Measurements from ENCODE around the gene FTO.

DNA sequence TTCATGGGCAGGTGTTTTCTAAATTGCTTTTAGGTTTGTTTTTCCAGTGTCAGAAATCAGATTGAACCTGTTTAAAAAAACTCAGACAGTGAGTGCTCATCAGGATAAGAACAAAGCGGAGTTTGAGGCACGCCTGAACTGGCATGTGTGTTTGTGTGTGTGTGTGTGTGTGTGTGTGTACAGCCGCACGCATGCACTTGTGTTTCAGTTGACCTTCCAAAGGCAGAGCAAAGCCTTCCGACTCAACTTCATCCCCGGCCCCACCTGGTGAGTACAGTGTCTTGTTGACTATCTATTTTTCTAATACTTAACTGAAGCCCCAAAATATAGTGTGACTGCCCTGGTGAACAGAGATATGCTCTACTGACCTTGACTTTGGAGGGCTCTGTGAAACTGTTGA lies 357.5 kb downstream of the FTO start:
- TF ChIP-seq, protein P1, sequence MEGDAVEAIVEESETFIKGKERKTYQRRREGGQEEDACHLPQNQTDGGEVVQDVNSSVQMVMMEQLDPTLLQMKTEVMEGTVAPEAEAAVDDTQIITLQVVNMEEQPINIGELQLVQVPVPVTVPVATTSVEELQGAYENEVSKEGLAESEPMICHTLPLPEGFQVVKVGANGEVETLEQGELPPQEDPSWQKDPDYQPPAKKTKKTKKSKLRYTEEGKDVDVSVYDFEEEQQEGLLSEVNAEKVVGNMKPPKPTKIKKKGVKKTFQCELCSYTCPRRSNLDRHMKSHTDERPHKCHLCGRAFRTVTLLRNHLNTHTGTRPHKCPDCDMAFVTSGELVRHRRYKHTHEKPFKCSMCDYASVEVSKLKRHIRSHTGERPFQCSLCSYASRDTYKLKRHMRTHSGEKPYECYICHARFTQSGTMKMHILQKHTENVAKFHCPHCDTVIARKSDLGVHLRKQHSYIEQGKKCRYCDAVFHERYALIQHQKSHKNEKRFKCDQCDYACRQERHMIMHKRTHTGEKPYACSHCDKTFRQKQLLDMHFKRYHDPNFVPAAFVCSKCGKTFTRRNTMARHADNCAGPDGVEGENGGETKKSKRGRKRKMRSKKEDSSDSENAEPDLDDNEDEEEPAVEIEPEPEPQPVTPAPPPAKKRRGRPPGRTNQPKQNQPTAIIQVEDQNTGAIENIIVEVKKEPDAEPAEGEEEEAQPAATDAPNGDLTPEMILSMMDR (IDR thresholded peaks at IDR 0.05), result no peak
- TF ChIP-seq, protein P2, sequence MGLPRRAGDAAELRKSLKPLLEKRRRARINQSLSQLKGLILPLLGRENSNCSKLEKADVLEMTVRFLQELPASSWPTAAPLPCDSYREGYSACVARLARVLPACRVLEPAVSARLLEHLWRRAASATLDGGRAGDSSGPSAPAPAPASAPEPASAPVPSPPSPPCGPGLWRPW (IDR thresholded peaks at IDR 0.05), result no peak
- TF ChIP-seq, protein P3, sequence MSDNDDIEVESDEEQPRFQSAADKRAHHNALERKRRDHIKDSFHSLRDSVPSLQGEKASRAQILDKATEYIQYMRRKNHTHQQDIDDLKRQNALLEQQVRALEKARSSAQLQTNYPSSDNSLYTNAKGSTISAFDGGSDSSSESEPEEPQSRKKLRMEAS (IDR thresholded peaks at IDR 0.05), result no peak
- TF ChIP-seq NR3C1 (IDR thresholded peaks at IDR 0.05) (no peak), CEBPB (IDR thresholded peaks at IDR 0.05) (no peak)

Measured in A549 (cell line).